HepG2 (cell line): ENCODE results near the gene LRRC45. TPM values are rescaled to one million over a fixed set of nuclear protein-coding genes. Genes with fewer than 3 reads are reported as not detected.

Experiments
- ARID5B ChIP-seq: IDR thresholded peaks from 2 replicates; pipeline ENCODE4 v1.4.0; 2020; ENCODE audit warnings: mild to moderate bottlenecking, missing genetic modification reagents
- CREB1 ChIP-seq, 2 experiments: fragments of 450-650 bp in 1 of 2; IDR thresholded peaks; 2 replicates each; pipeline ENCODE4 v1.6.1; 2016 to 2017; ENCODE audit warnings: control low read depth in 1 of 2, mild to moderate bottlenecking in 1 of 2, missing compliant biosample characterization in 1 of 2, missing genetic modification characterization in 1 of 2
- EP300 ChIP-seq, 3 experiments: sonication (generic) in 1 of 3; formaldehyde crosslinking in 1 of 3; IDR thresholded peaks; 2 replicates each; pipeline versions ENCODE4 v1.5.1 to v1.6.1; 2011 to 2020; ENCODE audit warnings: low read depth in 2 of 3, low read length in 2 of 3, borderline replicate concordance in 1 of 3, improper control_type of control experiment in 1 of 3, mild to moderate bottlenecking in 1 of 3, missing genetic modification reagents in 1 of 3, moderate library complexity in 1 of 3
- PAF1 ChIP-seq: IDR thresholded peaks from 2 replicates; pipeline ENCODE4 v1.6.1; 2016; ENCODE audit warnings: missing genetic modification reagents, missing compliant biosample characterization
- ZBTB20 ChIP-seq: sonication (generic); formaldehyde crosslinking; IDR thresholded peaks from 2 replicates; pipeline ENCODE4 v1.8.1; 2023; ENCODE audit warnings: missing genetic modification reagents, low read depth, mild to moderate bottlenecking, borderline replicate concordance
- ZNF263 ChIP-seq: sonication (generic); formaldehyde crosslinking; IDR thresholded peaks from 2 replicates; pipeline ENCODE4 v1.4.0; 2020; ENCODE audit warnings: missing genetic modification reagents
- ZSCAN5A ChIP-seq: sonication (generic); formaldehyde crosslinking; IDR thresholded peaks from 2 replicates; pipeline ENCODE4 v1.8.0; 2022; ENCODE audit warnings: mild to moderate bottlenecking, missing genetic modification reagents, borderline replicate concordance
- polyA plus RNA-seq, 8 experiments: library from polyadenylated mRNA; depleted of rRNA in 3 of 8; stranded (reverse) in 7 of 8; unstranded in 1 of 8; fragments of >200 nt; fragmentation: Illumina TruSeq in 4 of 8; extraction: Trizol in 4 of 8; gene quantifications; 2 replicates each; pipeline versions ENCODE4 v1.2.1 to v1.2.3, GENCODE V29; 2011 to 2016; ENCODE audit warnings: low read depth in 4 of 8, missing spikeins in 1 of 8, mixed read lengths in 1 of 8; ENCODE audit not compliant: insufficient read depth in 1 of 8
- total RNA-seq, 5 experiments: library from RNA; depleted of rRNA; stranded (reverse); fragments of >200 nt; fragmentation: Illumina TruSeq; extraction: Trizol; gene quantifications; 2 replicates each; pipeline ENCODE4 v1.2.3, GENCODE V29; 2016; ENCODE audit warnings: low read depth in 1 of 5
- TF ChIP-seq, protein P1 (sequence below): sonication (generic); formaldehyde crosslinking; IDR thresholded peaks from 2 replicates; pipeline ENCODE4 v1.4.0; 2020; ENCODE audit warnings: missing genetic modification reagents
- TF ChIP-seq, protein P2 (sequence below): sonication (generic); formaldehyde crosslinking; IDR thresholded peaks from 2 replicates; pipeline ENCODE4 v1.4.0; 2020; ENCODE audit warnings: missing genetic modification reagents, borderline replicate concordance
- TF ChIP-seq, protein P3 (sequence below): sonication (generic); formaldehyde crosslinking; IDR thresholded peaks from 2 replicates; pipeline ENCODE4 v1.5.0; 2020; ENCODE audit warnings: missing genetic modification reagents, mild to moderate bottlenecking, borderline replicate concordance

The LRRC45 gene
- total and polyA plus RNA-seq, 2 of the 13 experiments (the other 11 are each of a cell fraction or from before 2014, with no cell fraction given), result 11.6 to 48.1 TPM

DNA sequence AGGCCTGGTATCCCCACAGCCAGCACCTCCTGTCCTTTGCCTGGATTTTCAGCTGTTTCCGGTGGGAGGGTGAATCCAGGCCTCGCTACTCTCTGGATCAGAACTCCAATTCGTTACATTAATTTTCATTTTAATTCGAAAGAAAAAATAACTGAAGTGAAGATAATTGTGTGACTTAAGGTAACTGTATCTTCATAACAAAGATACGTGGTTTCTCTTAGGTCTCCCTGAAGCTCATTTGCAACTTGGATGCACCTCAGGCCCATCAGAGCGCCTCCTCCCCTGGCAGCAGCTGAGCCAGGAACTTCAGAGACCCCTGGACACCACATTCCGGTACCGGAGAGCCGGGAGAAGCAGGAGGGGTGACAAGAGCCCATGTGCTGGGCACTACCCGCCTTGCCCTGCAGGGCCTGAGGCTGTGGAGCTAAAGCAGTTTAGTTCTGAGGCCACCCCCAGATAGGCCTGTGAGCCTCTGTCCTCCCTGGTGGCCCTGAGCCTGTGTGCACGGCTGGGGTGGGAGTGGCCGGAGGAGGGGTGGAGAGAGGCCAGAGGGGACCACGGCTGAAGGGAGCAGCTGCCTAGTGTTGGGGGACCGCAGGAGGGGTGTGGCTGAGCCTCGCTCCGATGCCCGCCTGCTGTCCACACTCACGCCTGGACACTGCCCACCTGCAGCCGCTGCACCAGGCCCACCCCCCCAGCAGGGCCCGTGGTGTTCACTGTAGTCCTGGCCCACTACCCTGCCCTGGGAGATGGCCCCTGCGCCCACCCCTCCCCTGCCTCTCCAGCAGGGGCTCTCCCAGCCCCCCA, 53.9 kb downstream of the LRRC45 start (continued):
- TF ChIP-seq, protein P1, sequence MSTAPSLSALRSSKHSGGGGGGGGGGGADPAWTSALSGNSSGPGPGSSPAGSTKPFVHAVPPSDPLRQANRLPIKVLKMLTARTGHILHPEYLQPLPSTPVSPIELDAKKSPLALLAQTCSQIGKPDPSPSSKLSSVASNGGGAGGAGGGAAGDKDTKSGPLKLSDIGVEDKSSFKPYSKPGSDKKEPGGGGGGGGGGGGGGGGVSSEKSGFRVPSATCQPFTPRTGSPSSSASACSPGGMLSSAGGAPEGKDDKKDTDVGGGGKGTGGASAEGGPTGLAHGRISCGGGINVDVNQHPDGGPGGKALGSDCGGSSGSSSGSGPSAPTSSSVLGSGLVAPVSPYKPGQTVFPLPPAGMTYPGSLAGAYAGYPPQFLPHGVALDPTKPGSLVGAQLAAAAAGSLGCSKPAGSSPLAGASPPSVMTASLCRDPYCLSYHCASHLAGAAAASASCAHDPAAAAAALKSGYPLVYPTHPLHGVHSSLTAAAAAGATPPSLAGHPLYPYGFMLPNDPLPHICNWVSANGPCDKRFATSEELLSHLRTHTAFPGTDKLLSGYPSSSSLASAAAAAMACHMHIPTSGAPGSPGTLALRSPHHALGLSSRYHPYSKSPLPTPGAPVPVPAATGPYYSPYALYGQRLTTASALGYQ, result no peak
- TF ChIP-seq ARID5B, result no peak
- TF ChIP-seq ZBTB20 (CRISPR knock-in tag), result 0 out of 2 replicates have a peak, but pooled peaks have one; percentile 8
- TF ChIP-seq PAF1 (CRISPR knock-in tag), result peak; percentile 98
- TF ChIP-seq, protein P2, sequence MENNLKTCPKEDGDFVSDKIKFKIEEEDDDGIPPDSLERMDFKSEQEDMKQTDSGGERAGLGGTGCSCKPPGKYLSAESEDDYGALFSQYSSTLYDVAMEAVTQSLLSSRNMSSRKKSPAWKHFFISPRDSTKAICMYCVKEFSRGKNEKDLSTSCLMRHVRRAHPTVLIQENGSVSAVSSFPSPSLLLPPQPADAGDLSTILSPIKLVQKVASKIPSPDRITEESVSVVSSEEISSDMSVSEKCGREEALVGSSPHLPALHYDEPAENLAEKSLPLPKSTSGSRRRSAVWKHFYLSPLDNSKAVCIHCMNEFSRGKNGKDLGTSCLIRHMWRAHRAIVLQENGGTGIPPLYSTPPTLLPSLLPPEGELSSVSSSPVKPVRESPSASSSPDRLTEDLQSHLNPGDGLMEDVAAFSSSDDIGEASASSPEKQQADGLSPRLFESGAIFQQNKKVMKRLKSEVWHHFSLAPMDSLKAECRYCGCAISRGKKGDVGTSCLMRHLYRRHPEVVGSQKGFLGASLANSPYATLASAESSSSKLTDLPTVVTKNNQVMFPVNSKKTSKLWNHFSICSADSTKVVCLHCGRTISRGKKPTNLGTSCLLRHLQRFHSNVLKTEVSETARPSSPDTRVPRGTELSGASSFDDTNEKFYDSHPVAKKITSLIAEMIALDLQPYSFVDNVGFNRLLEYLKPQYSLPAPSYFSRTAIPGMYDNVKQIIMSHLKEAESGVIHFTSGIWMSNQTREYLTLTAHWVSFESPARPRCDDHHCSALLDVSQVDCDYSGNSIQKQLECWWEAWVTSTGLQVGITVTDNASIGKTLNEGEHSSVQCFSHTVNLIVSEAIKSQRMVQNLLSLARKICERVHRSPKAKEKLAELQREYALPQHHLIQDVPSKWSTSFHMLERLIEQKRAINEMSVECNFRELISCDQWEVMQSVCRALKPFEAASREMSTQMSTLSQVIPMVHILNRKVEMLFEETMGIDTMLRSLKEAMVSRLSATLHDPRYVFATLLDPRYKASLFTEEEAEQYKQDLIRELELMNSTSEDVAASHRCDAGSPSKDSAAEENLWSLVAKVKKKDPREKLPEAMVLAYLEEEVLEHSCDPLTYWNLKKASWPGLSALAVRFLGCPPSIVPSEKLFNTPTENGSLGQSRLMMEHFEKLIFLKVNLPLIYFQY (CRISPR knock-in tag), result no peak
- TF ChIP-seq ZSCAN5A (CRISPR knock-in tag), result no peak
- 0 out of 2 replicates have a peak, but pooled peaks have one; percentile 22 for TF ChIP-seq ZNF263
- no peak for TF ChIP-seq CREB1 (IDR thresholded peaks at IDR 0.05)
- TF ChIP-seq CREB1 (CRISPR knock-in tag; IDR thresholded peaks at IDR 0.05), result no peak
- TF ChIP-seq, protein P3, sequence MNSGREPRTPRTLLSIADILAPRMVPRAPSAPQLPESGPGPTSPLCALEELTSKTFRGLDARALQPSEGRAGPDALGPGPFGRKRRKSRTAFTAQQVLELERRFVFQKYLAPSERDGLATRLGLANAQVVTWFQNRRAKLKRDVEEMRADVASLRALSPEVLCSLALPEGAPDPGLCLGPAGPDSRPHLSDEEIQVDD (CRISPR knock-in tag), result no peak
- TF ChIP-seq EP300 (IDR thresholded peaks at IDR 0.05; ENCODE audit: low read depth in 2 of 2, low read length in 2 of 2), result no peak
- no peak for TF ChIP-seq EP300 (CRISPR knock-in tag; IDR thresholded peaks at IDR 0.05; ENCODE audit: borderline replicate concordance)
